ENCODE measurements around the gene OSBPL6. TPM values are rescaled to one million over a fixed set of nuclear protein-coding genes. Genes with fewer than 3 reads are reported as not detected.

Gene OSBPL6
- total and polyA plus RNA-seq, 9 of the 15 experiments (the other 6 are each of a cell fraction or from before 2014, with no cell fraction given), result 3.4 to 12.7 (median 9.3) TPM

GRCh38 chr2:178428396-178428806 lies 234.1 kb downstream of the OSBPL6 start (continued):
- TF ChIP-seq ELF4 (CRISPR knock-in tag; IDR thresholded peaks at IDR 0.05) (no peak), ZNF280A (IDR thresholded peaks at IDR 0.05; ENCODE audit: low read depth, partially characterized antibody) (no peak), SMARCC2 (IDR thresholded peaks at IDR 0.05; ENCODE audit: low read depth) (no peak), NR4A1 (CRISPR knock-in tag; IDR thresholded peaks at IDR 0.05) (no peak), NR4A1 (tag; IDR thresholded peaks at IDR 0.05) (no peak), YBX1 (IDR thresholded peaks at IDR 0.05) (no peak), ETV6 (IDR thresholded peaks at IDR 0.05; ENCODE audit: borderline replicate concordance in 1 of 2, low read depth in 2 of 2, low read length in 1 of 2) (no peak), ETV6 (CRISPR knock-in tag; IDR thresholded peaks at IDR 0.05; ENCODE audit: borderline replicate concordance) (no peak), ZNF398 (CRISPR knock-in tag; IDR thresholded peaks at IDR 0.05) (no peak), MED1 (CRISPR knock-in tag; IDR thresholded peaks at IDR 0.05; ENCODE audit: borderline replicate concordance) (no peak), ZBED1 (IDR thresholded peaks at IDR 0.05) (no peak), ZZZ3 (IDR thresholded peaks at IDR 0.05) (no peak), RREB1 (CRISPR knock-in tag; IDR thresholded peaks at IDR 0.05) (no peak), GTF2E2 (tag; IDR thresholded peaks at IDR 0.05) (no peak), MAX (CRISPR knock-in tag; IDR thresholded peaks at IDR 0.05) (no peak), TRIM28 (IDR thresholded peaks at IDR 0.05) (no peak), HINFP (tag; conservative IDR thresholded peaks at IDR 0.05; ENCODE audit: low read depth) (no peak; the same call in 1 of the 2 replicates), EP300 (IDR thresholded peaks at IDR 0.05; ENCODE audit: low read length) (no peak), RBFOX2 (IDR thresholded peaks at IDR 0.05; ENCODE audit: low read depth, low read length) (no peak), ZC3H11A (IDR thresholded peaks at IDR 0.05; ENCODE audit: low read depth, low read length) (no peak)
